ENCODE data around the gene CYP46A1. TPM values are rescaled to one million over a fixed set of nuclear protein-coding genes. Genes with fewer than 3 reads are reported as not detected.
A peak's percentile ranks its signal among the peaks of the same experiment; 100 is the strongest.

The CYP46A1 gene
- total RNA-seq, 1 donor from 2014 or later = 0.05 TPM

GRCh38 chr14:99772371-99773283 is 88.5 kb downstream of the CYP46A1 start:
- Mint-ChIP-seq H3K4me3 (no peak overlapping the region), H3K27me3 (peaks cover 12% of the 10 kb centered on the region), H3K36me3 (ENCODE audit: low read depth) (no peaks in the 10 kb centered on the region), H3K4me1 (peaks cover 12% of the 10 kb centered on the region), H3K27ac (no peak overlapping the region), H3K9me3 (no peaks in the 10 kb centered on the region)
- intact Hi-C loops (cut with micrococcal nuclease) = no loop called here
- no peak for DNase-seq

GRCh38 chr14:99773521-99774497 is 89.7 kb downstream of the CYP46A1 start:
- peaks cover 18% of the 10 kb centered on the region for H3K27me3 Mint-ChIP-seq

GRCh38 chr14:99774556-99775307 is 90.6 kb downstream of the CYP46A1 start:
- intact Hi-C loops (cut with micrococcal nuclease) = no loop called here
- no peak for DNase-seq
- Mint-ChIP-seq H3K4me3 (no peak overlapping the region), H3K27ac (peak overlapping the region; percentile 10), H3K36me3 (ENCODE audit: low read depth) (no peaks in the 10 kb centered on the region), H3K4me1 (peaks cover 12% of the 10 kb centered on the region), H3K27me3 (peaks cover 26% of the 10 kb centered on the region), H3K9me3 (no peaks in the 10 kb centered on the region)

More at GRCh38 chr14:99773521-99774497, 89.7 kb downstream of the CYP46A1 start:
- Mint-ChIP-seq H3K4me1 (peaks cover 12% of the 10 kb centered on the region), H3K36me3 (ENCODE audit: low read depth) (no peaks in the 10 kb centered on the region), H3K9me3 (no peaks in the 10 kb centered on the region), H3K27ac (no peak overlapping the region), H3K4me3 (no peak overlapping the region)
- no peak for DNase-seq
- intact Hi-C loops (cut with micrococcal nuclease) = no loop called here

- no peaks in the 10 kb centered on the region for H3K9me3 Mint-ChIP-seq
- H3K27ac Mint-ChIP-seq = no peak overlapping the region
- peaks cover 26% of the 10 kb centered on the region for H3K27me3 Mint-ChIP-seq
- H3K4me1 Mint-ChIP-seq = peaks cover 12% of the 10 kb centered on the region
- no peak overlapping the region for H3K4me3 Mint-ChIP-seq
- no peak for DNase-seq
- no peaks in the 10 kb centered on the region for H3K36me3 Mint-ChIP-seq (ENCODE audit: low read depth)
- intact Hi-C loops (cut with micrococcal nuclease) = no loop called here
Observed at GRCh38 chr14:99775351-99775750, 91.3 kb downstream of the CYP46A1 start.

Other genes starting within 250 kb of the CYP46A1 start
- gene SETD3, start 203.4 kb upstream of the CYP46A1 start, total RNA-seq = 57.9 and 59.0 TPM in 2 replicates
- gene CCNK, start 202.9 kb upstream of the CYP46A1 start, total RNA-seq = 79.5 and 83.6 TPM in 2 replicates
- 6.7 TPM in 2 replicates for gene CCDC85C, start 80.1 kb upstream of the CYP46A1 start, total RNA-seq
- gene HHIPL1, start 39.2 kb upstream of the CYP46A1 start, total RNA-seq = not detected in 2 replicates
- gene EML1, start 109.1 kb downstream of the CYP46A1 start, total RNA-seq = 0.98 and 1.8 TPM in 2 replicates

All from activated CD4-positive, alpha-beta T cell treated with anti-CD3 and anti-CD28 coated beads, Interleukin-2, amount 10 ng/mL, durations not matched to agents 24 days and 14 days (primary cell).